GM19099 (cell line): ENCODE measurements around the gene RGL1.

Source experiments
- POLR2A ChIP-seq: IDR thresholded peaks from 3 replicates; pipeline ENCODE4 v1.6.1; 2011; ENCODE audit warnings: low read depth; ENCODE audit not compliant: insufficient read length; ENCODE audit errors: extremely low read depth

The RGL1 gene

DNA sequence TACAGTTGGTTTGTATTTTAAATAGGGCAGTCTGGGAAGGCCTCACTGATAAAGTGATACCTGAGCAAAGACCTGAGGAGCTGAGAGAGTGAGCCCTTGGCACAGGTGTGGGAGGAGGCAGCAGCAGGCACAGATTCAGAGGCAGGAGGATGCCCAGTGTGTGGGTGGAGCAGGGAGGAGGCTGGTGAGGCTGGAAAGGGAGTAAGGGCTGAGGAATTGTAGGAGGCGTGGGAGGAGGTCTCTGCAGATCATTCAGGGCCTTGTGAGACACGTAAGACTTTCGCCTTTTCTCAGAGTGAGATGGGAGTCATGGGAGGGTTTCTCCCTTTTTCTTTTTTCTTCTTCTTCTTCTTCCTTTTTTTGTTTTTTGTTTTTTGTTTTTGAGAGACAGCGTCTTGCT lies 58.0 kb downstream of the RGL1 start:
- no peak for TF ChIP-seq POLR2A

DNA sequence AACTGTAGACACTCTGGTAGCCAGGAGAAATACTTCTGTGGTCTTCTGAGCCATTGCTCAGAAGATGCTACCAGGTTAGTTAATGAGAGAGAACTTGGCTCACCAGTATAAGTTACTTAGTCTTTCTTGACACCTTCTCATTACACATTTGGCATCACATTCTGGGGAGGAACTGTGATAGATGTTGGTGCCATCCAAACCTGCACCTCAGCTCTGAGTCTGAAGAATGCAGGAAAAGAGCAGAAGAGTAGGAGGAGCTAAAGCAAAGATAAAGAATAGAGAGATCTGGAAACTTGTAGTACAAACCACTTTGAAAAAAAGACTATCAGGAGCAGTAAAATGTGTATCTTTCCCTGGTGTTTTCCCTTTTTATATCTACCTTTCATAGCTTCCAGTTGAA lies 58.9 kb downstream of the RGL1 start:
- TF ChIP-seq POLR2A = no peak

DNA sequence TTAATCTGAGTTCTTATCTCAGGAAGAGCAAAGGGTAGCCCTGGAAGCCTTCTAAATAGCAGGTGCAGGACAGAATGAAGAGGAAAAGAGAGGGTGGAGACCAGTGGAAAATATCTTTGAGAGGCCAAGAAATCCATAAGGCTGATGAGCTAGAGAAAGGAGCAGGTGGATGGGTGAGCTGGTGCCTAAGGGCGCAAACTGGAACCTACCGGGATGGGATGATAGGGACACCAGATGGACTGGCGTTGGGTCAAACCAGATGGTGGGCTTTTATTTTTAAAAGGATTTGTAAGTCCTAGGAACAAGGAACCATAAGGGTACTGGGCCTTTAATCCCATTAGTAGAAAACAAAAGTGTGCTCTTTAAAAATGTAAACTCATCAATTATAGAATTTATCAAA lies 59.7 kb downstream of the RGL1 start:
- TF ChIP-seq POLR2A = no peak

DNA sequence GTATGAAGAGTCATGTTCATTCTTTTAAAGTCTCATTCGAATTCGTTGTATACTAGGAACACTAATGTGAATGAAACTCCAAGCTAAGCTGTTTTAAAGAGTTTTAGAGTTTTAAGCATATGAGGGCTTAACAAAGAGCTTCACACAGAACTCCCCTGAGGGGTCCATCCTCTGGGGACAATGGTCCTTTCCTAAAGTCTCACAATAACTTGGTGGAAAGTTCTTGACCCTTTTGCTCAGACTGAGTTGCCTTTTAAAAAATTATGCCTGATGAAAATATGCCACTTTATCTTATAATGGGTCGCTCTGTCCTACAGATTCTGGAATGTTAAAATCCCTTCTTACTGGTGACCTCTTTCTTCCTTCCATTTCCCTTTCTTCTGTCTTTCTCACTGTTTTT lies 64.3 kb downstream of the RGL1 start:
- no peak for TF ChIP-seq POLR2A

- TF ChIP-seq POLR2A = no peak
These were observed 64.7 kb downstream of the RGL1 start for GRCh38 chr1:183869664-183870063.

GRCh38 chr1:183870351-183871077 lies 65.6 kb downstream of the RGL1 start:
- TF ChIP-seq POLR2A = no peak

GRCh38 chr1:183871142-183871541 lies 66.2 kb downstream of the RGL1 start:
- TF ChIP-seq POLR2A = no peak

- TF ChIP-seq POLR2A = no peak
These were observed 66.7 kb downstream of the RGL1 start for GRCh38 chr1:183871601-183872000.

- no peak for TF ChIP-seq POLR2A
These were observed 67.5 kb downstream of the RGL1 start for GRCh38 chr1:183872403-183872802.

GRCh38 chr1:183873642-183874041 lies 68.7 kb downstream of the RGL1 start:
- no peak for TF ChIP-seq POLR2A

DNA sequence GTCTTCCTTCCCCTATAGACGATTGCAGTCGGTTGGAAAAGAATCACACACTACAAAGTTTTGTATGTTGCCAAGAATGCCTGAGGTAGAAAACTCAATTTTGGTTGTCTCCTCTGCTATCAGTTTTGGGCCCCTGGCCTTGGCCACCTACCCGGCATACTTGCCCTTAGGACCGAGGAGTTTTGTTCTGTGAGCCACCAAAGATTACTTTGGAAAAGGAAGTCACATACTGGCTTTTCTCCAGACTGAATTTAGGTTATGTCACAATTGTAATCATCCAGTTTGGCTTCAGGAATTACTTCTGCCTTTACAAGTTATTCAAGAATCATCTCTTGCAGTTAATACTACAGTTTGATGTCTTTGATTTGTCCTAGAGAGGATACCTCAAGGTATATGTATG lies 71.4 kb downstream of the RGL1 start:
- no peak for TF ChIP-seq POLR2A

DNA sequence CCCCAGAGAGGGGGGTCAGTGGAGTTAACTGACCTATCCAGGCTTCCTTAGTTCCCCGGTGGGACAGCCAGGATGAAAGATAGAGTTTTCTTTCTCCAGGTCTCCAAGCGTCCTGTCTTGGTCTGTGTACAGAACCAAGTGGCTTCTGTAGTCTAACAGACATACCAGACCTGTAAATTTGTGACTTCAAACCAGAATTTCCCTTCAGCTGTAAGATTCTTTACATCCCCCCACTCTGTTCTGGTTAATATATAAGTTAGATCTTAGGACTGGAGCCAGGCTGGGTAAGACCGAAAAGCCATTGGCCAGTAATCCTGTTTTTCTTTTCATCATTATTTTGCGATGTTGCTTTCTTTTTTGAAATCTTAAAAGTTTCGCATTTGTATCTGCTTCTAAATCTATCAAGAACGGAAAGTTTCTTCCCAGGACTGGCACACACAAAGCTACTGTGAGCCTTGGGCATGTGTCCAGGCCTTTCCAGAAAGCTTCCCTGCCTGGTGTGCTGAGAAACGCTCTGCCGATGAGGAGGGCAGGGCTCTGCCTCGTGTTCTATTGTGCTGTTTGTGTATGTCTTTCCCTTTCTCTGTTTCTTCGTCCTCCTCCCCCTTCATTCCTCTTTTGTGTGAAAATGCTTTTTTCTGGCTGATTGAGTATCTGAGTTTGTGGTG lies 72.3 kb downstream of the RGL1 start:
- no peak for TF ChIP-seq POLR2A

DNA sequence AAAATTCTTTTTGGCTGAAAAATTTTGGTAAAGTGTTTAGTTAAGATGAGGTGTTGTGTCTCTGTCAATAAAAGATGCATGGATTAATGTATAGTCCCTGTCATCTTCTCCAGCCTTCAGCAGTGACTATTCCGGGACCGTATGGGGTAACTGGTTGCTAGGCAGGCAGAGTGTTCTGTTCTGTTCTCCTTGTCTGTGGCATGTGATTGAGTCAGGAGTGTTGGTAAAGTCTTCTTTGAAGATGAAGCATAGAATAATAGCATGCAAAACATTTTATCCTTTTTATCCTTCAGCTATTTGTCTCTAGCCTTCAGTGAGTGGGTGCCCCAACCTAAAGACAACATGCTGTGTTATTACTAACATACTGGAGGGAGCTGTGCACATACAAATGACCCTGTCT lies 74.6 kb downstream of the RGL1 start:
- no peak for TF ChIP-seq POLR2A

GRCh38 chr1:183879966-183880365 lies 75.0 kb downstream of the RGL1 start:
- TF ChIP-seq POLR2A = no peak

GRCh38 chr1:183880531-183881243 lies 75.8 kb downstream of the RGL1 start:
- no peak for TF ChIP-seq POLR2A
